Left lung (tissue), 10 donors: ENCODE results near the gene CASKIN1. TPM values are rescaled to one million over a fixed set of nuclear protein-coding genes. Genes with fewer than 3 reads are reported as not detected.
"Not testable (repeated sequence)": the region's sequence is repeated elsewhere in the genome, so short reads cannot be mapped to it uniquely, and the experiment has no call there.

Experiments used
- ATAC-seq: fragments of 200-7000 bp; cut with Tn5 transposase; one replicate; pipeline ENCODE4 v1.9.1; 2020; ENCODE audit warnings: moderate library complexity
- DNase-seq, 4 donors: peaks; one replicate each; pipeline ENCODE4 v3.0.0-alpha.2; 2013 to 2020
- H3K27ac ChIP-seq, 2 donors: fragments of 200-600 bp; sonication (generic) in 1 of 2; one replicate each; pipeline versions ENCODE4 v1.5.0 to v1.8.0; 2020 to 2021
- H3K27me3 ChIP-seq, 2 donors: fragments of 200-600 bp; sonication (generic) in 1 of 2; one replicate each; pipeline versions ENCODE4 v1.5.0 to v1.8.0; 2020 to 2021
- H3K36me3 ChIP-seq, 2 donors: fragments of 200-600 bp; sonication (generic) in 1 of 2; one replicate each; pipeline versions ENCODE4 v1.5.0 to v1.8.0; 2020 to 2021
- H3K4me1 ChIP-seq, 2 donors: fragments of 200-600 bp; one replicate each; pipeline ENCODE4 v1.8.0; 2021
- H3K4me3 ChIP-seq, 2 donors: fragments of 200-600 bp; sonication (generic) in 1 of 2; one replicate each; pipeline versions ENCODE4 v1.5.0 to v1.8.0; 2020 to 2021; ENCODE audit warnings: mild to moderate bottlenecking in 1 of 2
- H3K9me3 ChIP-seq, 2 donors: fragments of 200-600 bp; sonication (generic) in 1 of 2; one replicate each; pipeline versions ENCODE4 v1.5.0 to v1.8.0; 2020 to 2021
- intact Hi-C, 2 donors: fragments of 100-400 bp; cut with DNase I; formaldehyde crosslinking; loops; one replicate each; pipeline versions ENCODE4 v1.11.2 to v1.14.2; 2022
- polyA plus RNA-seq, 6 donors: library from polyadenylated mRNA; unstranded; fragments of 120-200 nt; gene quantifications; one replicate each; pipeline ENCODE4 v1.2.1, GENCODE V29; 2013; ENCODE audit not compliant: insufficient read length in 6 of 6
- total RNA-seq, 2 donors: library from RNA; stranded (reverse); fragmentation: NEBNext Ultra II Directional; extraction: Animal tissue kit (Norgen Biotek cat#: 25700); gene quantifications; one replicate each; pipeline ENCODE4 v1.2.1, GENCODE V29; 2021
- TF ChIP-seq, protein P1 (sequence below), 2 donors: fragments of 200-600 bp; sonication (generic) in 1 of 2; IDR thresholded peaks; one replicate each; pipeline versions ENCODE4 v1.5.0 to v1.8.0; 2021; ENCODE audit warnings: antibody characterized with exemption in 2 of 2
- donor health status: DM: no; HTN: yes; CAD: no.
- donor health status: DM: no; HTN: no; CAD: no.

The CASKIN1 gene
- total and polyA plus RNA-seq, 8 donors: 0.05 to 0.56 (median 0.32) TPM

DNA sequence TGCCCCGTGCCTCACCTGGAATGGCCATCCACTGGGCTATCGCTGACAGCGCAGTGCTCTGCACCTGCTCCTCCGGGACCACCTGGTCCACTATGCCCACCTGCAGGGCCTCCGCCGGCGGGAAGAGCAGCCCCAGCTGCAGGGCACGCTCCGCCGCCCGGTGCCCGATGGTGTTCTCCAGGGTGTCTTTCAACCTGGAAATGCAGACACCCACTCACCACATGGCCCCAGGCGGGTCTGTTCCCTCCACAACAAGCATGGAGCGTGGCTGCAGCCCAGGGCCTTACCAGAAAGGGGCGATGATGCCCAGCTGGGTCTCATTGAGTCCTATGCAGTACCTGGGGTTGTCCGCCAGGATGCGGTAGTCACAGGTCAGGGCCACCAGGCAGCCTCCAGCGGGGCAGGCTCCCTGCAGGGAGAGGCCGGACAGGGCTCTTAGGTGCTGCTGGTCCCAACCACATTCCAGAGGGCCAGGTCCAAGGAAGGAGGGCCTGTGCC is 46.7 kb upstream of the CASKIN1 start:
- no peaks in the 10 kb centered on the region for H3K9me3 ChIP-seq
- no peak for ATAC-seq
- peaks cover 0 to 92% of the 10 kb centered on the region in 2 donors for H3K36me3 ChIP-seq
- H3K4me1 ChIP-seq: peaks cover 0 to 8% of the 10 kb centered on the region in 2 donors
- H3K27me3 ChIP-seq: peaks cover 0 to 7% of the 10 kb centered on the region in 2 donors
- TF ChIP-seq, protein P1, sequence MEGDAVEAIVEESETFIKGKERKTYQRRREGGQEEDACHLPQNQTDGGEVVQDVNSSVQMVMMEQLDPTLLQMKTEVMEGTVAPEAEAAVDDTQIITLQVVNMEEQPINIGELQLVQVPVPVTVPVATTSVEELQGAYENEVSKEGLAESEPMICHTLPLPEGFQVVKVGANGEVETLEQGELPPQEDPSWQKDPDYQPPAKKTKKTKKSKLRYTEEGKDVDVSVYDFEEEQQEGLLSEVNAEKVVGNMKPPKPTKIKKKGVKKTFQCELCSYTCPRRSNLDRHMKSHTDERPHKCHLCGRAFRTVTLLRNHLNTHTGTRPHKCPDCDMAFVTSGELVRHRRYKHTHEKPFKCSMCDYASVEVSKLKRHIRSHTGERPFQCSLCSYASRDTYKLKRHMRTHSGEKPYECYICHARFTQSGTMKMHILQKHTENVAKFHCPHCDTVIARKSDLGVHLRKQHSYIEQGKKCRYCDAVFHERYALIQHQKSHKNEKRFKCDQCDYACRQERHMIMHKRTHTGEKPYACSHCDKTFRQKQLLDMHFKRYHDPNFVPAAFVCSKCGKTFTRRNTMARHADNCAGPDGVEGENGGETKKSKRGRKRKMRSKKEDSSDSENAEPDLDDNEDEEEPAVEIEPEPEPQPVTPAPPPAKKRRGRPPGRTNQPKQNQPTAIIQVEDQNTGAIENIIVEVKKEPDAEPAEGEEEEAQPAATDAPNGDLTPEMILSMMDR (IDR thresholded peaks at IDR 0.05): no peak
- no peak for DNase-seq
- H3K4me3 ChIP-seq: no peak overlapping the region
- intact Hi-C loops: no loop called here
- no peak overlapping the region for H3K27ac ChIP-seq

DNA sequence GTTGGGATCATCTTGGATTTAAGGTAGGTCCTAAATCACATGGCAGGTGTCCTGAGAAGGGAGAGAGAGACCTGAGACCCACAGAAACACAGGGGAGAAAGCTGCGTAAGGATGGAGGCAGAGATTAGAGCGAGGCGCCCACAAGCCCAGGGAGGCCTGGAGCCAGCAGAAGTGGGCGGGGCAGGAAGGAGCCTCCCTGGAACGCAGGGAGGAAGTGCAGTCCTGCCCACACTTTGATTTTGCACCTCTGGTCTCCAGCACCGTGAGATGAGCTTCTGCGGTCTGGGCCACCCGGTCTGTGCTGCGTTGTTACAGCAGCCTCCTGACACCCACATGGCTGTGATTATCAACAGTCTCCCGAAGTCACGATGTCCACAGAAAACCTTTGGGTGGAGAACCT is 46.2 kb upstream of the CASKIN1 start:
- DNase-seq (no peak), ATAC-seq (no peak)
- H3K27ac ChIP-seq: no peak overlapping the region
- intact Hi-C loops: no loop called here
- H3K4me3 ChIP-seq: no peak overlapping the region
- H3K36me3 ChIP-seq: peaks cover 0 to 93% of the 10 kb centered on the region in 2 donors
- peaks cover 5 to 12% of the 10 kb centered on the region in 2 donors for H3K27me3 ChIP-seq
- H3K9me3 ChIP-seq: no peaks in the 10 kb centered on the region
- TF ChIP-seq, protein P1 (IDR thresholded peaks at IDR 0.05): no peak
- peaks cover 2 to 13% of the 10 kb centered on the region in 2 donors for H3K4me1 ChIP-seq

DNA sequence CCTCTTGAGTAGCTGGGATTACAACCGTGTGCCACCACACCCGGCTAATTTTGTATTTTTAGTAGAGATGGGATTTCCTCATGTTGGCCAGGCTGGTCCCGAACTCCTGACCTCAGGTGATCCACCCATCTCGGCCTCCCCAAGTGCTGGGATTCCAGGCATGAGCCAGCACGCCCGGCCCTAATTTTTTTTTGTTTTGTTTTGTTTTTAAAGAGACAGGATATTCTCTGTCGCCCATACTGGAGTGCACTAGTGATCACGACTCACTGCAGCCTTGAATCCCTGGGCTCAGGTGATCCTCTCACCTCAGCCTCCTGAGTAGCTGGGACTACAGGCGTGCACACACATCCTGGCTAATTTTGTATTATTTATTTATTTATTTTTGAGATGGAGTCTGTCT is 43.9 kb upstream of the CASKIN1 start:
- H3K9me3 ChIP-seq, intact Hi-C loops, H3K27ac ChIP-seq, DNase-seq, H3K4me3 ChIP-seq, ATAC-seq: not testable (repeated sequence)
- peaks cover 0 to 82% of the 10 kb centered on the region in 2 donors for H3K36me3 ChIP-seq
- peaks cover 15 to 32% of the 10 kb centered on the region in 2 donors for H3K4me1 ChIP-seq
- peaks cover 16 to 35% of the 10 kb centered on the region in 2 donors for H3K27me3 ChIP-seq

DNA sequence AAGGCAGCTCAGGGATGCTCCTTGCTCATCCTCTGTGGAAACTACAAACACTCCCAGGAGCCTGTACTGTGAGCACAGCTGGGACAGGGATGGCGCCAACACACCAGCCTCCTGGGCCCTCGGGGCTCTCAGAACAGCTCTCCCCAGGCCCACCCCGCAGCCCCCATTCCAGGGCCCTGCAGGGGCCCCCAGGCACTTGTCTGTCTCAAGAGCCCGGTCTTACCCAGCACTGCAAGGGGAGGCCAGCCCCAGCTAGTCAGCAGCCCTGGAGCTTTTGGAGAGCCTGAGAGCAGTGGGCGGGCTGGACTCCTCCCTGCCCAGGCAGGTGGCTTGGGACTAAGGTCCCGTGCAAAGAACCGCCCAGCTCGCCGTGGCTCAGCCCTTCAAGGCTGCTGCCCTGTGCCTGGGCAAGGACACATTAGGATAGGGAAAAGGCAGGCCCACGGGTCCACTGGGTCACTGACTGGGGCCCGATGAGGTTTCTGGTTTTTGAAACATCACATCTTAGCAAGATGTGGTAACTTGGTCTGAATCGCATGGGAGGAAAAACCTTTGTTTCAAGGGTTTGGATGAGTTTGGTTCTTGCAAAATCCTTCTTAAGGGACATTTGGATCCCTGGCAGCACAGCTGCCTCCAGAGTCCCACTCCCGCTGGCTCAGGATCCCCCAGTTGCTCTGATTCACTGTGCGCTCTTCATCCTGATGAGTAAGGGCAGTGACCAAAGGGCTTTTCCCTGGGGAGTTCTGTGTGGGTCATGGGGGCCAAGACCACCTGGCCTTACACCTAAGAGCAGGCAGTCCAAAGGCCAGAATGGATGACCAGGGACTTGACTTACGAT is 42.7 kb upstream of the CASKIN1 start:
- H3K9me3 ChIP-seq: no peaks in the 10 kb centered on the region
- TF ChIP-seq, protein P1 (IDR thresholded peaks at IDR 0.05): no peak
- peaks cover 16 to 36% of the 10 kb centered on the region in 2 donors for H3K27me3 ChIP-seq
- ATAC-seq: peak; percentile 49
- peaks cover 0 to 82% of the 10 kb centered on the region in 2 donors for H3K36me3 ChIP-seq
- DNase-seq: no peak
- no peak overlapping the region for H3K4me3 ChIP-seq
- peaks cover 15 to 32% of the 10 kb centered on the region in 2 donors for H3K4me1 ChIP-seq
- H3K27ac ChIP-seq: no peak overlapping the region
- intact Hi-C loops: no loop called here

DNA sequence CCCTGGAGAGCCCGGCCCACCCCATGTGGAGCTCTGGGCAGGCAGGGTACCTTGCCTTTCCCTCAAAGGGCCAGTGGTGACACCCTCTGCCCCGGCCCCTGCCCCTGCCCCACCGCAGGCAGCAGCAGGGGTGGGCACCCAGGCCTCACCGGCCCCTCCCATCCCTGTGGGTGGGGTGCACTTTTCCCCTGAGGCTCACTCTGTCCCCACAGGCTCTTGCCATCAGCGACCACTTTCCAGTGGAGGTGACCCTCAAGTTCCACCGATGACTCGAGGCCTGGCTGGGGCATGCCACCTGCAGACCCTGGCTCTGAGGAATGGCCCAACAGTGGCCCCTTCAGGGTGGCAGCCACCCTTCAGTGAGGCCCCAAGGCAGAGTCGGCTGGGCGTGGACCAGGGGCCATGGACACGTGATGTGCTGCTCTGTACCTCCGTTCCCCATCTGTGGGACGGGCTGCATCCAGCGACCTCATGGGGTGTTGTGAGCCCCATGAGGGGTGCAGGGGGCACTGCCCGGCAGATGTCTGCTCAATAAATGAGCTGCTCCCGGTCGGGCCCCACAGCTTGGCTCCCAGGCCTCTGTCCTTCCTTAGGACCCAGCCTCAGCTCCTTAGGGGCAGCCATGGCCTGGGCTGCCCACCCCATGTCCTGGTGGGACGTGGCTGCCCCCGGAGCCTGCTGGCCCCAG is 41.9 kb upstream of the CASKIN1 start:
- peak; percentile 8 for ATAC-seq
- DNase-seq: no peak
- H3K36me3 ChIP-seq: peaks cover 0 to 82% of the 10 kb centered on the region in 2 donors
- H3K4me3 ChIP-seq: no peak overlapping the region
- peaks cover 15 to 32% of the 10 kb centered on the region in 2 donors for H3K4me1 ChIP-seq
- intact Hi-C loops: no loop called here
- no peak overlapping the region for H3K27ac ChIP-seq
- TF ChIP-seq, protein P1 (IDR thresholded peaks at IDR 0.05): no peak
- peaks cover 16 to 36% of the 10 kb centered on the region in 2 donors for H3K27me3 ChIP-seq
- no peaks in the 10 kb centered on the region for H3K9me3 ChIP-seq
